Measurements from ENCODE around the gene IGLL1. TPM values are rescaled to one million over a fixed set of nuclear protein-coding genes. Genes with fewer than 3 reads are reported as not detected.
A peak's percentile ranks its signal among the peaks of the same experiment; 100 is the strongest.
"Not testable (repeated sequence)": the region's sequence is repeated elsewhere in the genome, so short reads cannot be mapped to it uniquely, and the experiment has no call there.

The IGLL1 gene
- total RNA-seq, 2 donors from 2014 or later = not detected

- DNase-seq, ATAC-seq: not testable (repeated sequence)
- intact Hi-C loops (cut with DNase I, micrococcal nuclease) = loop anchor here in 1 of 2 donors (10.0 kb wide), 1 partner anchor 53 kb away; no protein-coding TSS in a partner anchor
Observed at GRCh38 chr22:23597576-23598268, 17.6 kb upstream of the IGLL1 start.

GRCh38 chr22:23595904-23596303, 15.8 kb upstream of the IGLL1 start:
- intact Hi-C loops (cut with DNase I, micrococcal nuclease) = loop anchor here in 1 of 2 donors (10.0 kb wide), 1 partner anchor 51 kb away; no protein-coding TSS in a partner anchor
- DNase-seq, ATAC-seq: not testable (repeated sequence)

GRCh38 chr22:23591846-23592245, 11.8 kb upstream of the IGLL1 start:
- DNase-seq = no peak
- intact Hi-C loops (cut with DNase I, micrococcal nuclease) = loop anchor here in 1 of 2 donors (10.0 kb wide), 1 partner anchor 47 kb away; no protein-coding TSS in a partner anchor
- ATAC-seq = no peak

GRCh38 chr22:23591201-23591791, 11.2 kb upstream of the IGLL1 start:
- ATAC-seq (peak; percentile 68), DNase-seq (peak in 1 of 2 donors; percentile 64)
- intact Hi-C loops (cut with DNase I, micrococcal nuclease) = loop anchor here in 1 of 2 donors (10.0 kb wide), 1 partner anchor 46 kb away; no protein-coding TSS in a partner anchor

- no peak for ATAC-seq
- intact Hi-C loops (cut with DNase I, micrococcal nuclease) = no loop called here
- no peak for DNase-seq
Observed at GRCh38 chr22:23583836-23584235, 3.7 kb upstream of the IGLL1 start.

- ATAC-seq = no peak
- no peak for DNase-seq
- intact Hi-C loops (cut with DNase I, micrococcal nuclease) = no loop called here
Observed at GRCh38 chr22:23583153-23583552, 3.1 kb upstream of the IGLL1 start.

- DNase-seq (no peak), ATAC-seq (no peak)
- intact Hi-C loops (cut with DNase I, micrococcal nuclease) = no loop called here
Observed at GRCh38 chr22:23581260-23581650, 1.2 kb upstream of the IGLL1 start.

GRCh38 chr22:23580576-23581259, 628 bp upstream of the IGLL1 start:
- intact Hi-C loops (cut with DNase I, micrococcal nuclease) = no loop called here
- ATAC-seq (no peak), DNase-seq (no peak)

- DNase-seq (no peak), ATAC-seq (no peak)
- intact Hi-C loops (cut with DNase I, micrococcal nuclease) = no loop called here
Observed at GRCh38 chr22:23579280-23579679, 810 bp downstream of the IGLL1 start.

GRCh38 chr22:23578306-23578705, 1.8 kb downstream of the IGLL1 start:
- DNase-seq = no peak
- no peak for ATAC-seq
- intact Hi-C loops (cut with DNase I, micrococcal nuclease) = no loop called here

- intact Hi-C loops (cut with DNase I, micrococcal nuclease) = no loop called here
- DNase-seq (no peak), ATAC-seq (no peak)
Observed at GRCh38 chr22:23576681-23577080, 3.4 kb downstream of the IGLL1 start.

- no peak for DNase-seq
- intact Hi-C loops (cut with DNase I, micrococcal nuclease) = no loop called here
Observed at GRCh38 chr22:23575601-23576000, 4.5 kb downstream of the IGLL1 start.

GRCh38 chr22:23574877-23575276, 5.2 kb downstream of the IGLL1 start:
- ATAC-seq = no peak
- intact Hi-C loops (cut with DNase I, micrococcal nuclease) = no loop called here
- no peak for DNase-seq

More at GRCh38 chr22:23575601-23576000, 4.5 kb downstream of the IGLL1 start:
- ATAC-seq = no peak

GRCh38 chr22:23574371-23574811, 5.7 kb downstream of the IGLL1 start:
- ATAC-seq (no peak), DNase-seq (no peak)
- intact Hi-C loops (cut with DNase I, micrococcal nuclease) = no loop called here

- ATAC-seq; DNase-seq; intact Hi-C loops (cut with DNase I, micrococcal nuclease): not testable (repeated sequence)
Observed at GRCh38 chr22:23573701-23574235, 6.3 kb downstream of the IGLL1 start.

GRCh38 chr22:23573106-23573505, 7.0 kb downstream of the IGLL1 start:
- ATAC-seq; DNase-seq; intact Hi-C loops (cut with DNase I, micrococcal nuclease): not testable (repeated sequence)

GRCh38 chr22:23571486-23571885, 8.6 kb downstream of the IGLL1 start:
- ATAC-seq (no peak), DNase-seq (no peak)
- intact Hi-C loops (cut with DNase I, micrococcal nuclease) = no loop called here

GRCh38 chr22:23570681-23571080, 9.4 kb downstream of the IGLL1 start:
- intact Hi-C loops (cut with DNase I, micrococcal nuclease) = no loop called here
- DNase-seq = no peak
- no peak for ATAC-seq

- ATAC-seq (no peak), DNase-seq (no peak)
Observed at GRCh38 chr22:23569716-23570115, 10.4 kb downstream of the IGLL1 start.

More at GRCh38 chr22:23569716-23570115, 10.4 kb downstream of the IGLL1 start:
- intact Hi-C loops (cut with DNase I, micrococcal nuclease) = no loop called here
